ENCODE data around the gene KCNG2.

Gene KCNG2

DNA sequence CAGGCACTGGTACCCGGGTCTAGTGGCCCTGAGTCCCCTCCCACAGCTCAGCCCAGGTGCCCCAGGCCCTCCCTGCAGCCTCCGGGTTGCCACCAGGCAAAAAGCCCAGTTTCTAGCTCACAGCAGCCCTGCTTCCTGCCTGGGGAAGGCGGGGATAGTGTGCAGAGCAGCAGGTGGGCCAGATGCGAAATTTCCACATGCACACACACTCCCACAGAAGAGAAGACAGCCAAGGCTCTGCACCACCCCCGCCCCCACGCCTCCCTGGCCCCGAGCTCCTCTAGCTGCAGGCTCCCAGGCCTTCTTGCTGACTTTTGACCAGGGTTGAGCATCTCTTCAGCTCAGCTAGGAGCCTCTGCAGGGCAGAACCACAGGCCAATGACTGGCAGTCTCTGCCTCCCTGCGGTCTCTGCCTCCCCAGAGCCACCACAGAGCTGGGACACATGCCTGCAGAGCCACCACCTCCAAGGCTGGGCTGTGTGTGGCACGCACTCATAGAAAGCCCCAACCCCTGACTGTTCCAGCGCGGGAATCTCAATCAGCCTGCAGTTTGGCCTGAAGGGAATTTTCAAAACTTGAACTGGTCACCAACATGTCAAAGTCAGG is 146.5 kb downstream of the KCNG2 start:
- no peak for DNase-seq

DNA sequence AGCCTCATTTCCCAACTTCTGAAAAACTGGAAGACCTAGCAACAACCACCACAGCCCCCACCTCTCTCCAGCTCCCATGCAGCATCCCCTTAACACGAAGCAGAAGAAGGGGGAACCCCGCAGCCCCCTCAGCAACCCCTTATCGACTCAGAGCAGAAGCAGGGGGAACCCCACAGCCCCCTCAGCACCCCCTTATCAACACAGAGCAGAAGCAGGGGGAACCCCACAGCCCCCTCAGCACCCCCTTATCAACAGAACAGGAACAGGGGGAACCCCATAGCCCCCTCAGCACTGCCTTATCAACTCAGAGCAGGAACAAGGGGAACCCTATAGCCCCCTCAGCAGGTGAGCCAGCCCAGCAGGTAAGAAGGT is 147.0 kb downstream of the KCNG2 start:
- DNase-seq, result no peak

DNA sequence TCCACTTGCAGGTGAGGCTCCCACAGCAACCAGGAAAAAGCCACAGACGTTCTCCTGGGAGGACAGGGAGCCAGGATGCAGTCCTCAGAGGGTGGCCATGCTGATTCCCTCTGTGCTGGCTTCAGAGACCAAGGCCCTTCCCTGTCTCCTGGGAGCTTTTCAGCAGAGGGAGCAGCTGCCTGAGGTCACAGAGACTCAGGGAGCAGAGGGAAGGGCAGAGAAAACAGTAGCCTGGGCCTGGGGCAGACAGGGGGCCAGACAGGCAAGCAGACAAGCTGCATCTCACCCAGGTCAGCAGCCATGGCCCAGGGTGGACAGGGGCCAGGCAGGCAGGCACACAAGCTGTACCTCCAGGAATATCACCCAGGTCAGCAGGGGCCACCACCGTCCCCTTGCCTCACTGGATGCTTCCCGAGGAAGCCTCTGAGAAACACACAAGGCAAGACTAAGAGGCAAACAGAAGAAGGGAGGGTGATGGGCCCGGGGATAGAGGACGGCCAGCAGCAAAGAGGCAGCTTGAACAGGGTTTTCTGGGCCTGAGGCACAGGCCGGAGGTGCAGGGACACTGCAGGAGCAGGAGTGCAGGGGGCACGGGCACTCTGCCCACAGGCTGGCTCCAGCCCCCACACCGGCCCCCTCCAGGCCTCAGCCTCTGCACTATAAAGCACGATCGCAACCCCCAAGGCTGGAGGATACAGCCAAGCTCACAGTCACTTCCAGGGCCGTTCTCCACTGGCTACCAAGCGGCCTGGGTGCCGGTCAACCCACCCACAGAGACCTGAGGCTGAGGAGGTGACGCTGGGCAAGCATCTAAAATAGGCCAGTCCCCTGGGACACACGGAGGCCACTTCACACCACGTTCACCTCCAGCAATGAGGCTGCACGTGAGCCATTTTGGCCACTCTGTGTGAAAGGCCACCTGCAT is 147.6 kb downstream of the KCNG2 start:
- no peak for DNase-seq

DNA sequence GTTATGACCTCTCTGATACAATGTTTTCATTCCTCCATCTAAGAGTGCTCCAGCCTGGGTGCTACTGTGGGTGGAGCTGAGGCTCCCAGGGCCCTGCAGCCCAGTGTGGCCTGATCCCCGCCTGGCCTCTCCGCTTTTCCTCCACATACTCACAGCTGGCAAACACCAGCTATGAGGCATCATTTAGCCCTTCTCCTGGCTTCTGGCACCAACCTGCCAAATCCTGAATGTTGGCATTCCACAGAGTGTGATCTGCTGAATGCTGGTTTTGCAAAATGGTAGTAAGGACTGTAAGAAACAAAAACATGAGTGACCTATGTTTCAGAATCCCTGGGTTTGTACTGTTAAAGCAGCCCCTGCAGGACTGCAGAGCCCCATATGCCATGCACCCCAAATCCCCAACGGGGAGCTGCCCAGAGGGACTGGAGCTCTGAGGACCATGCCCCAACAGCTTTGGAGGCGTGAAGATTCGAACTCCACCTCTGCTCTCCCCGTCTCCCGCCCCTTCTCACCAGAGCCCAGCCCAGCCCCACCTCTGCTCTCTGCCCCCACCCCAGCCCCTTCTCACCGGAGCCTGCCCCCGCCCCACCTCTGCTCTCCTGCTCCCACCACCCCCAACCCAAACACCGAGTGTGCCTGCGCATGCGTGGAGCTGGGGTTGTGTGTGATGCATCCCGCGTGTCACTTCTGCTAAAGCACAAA is 149.5 kb downstream of the KCNG2 start:
- DNase-seq, result no peak

DNA sequence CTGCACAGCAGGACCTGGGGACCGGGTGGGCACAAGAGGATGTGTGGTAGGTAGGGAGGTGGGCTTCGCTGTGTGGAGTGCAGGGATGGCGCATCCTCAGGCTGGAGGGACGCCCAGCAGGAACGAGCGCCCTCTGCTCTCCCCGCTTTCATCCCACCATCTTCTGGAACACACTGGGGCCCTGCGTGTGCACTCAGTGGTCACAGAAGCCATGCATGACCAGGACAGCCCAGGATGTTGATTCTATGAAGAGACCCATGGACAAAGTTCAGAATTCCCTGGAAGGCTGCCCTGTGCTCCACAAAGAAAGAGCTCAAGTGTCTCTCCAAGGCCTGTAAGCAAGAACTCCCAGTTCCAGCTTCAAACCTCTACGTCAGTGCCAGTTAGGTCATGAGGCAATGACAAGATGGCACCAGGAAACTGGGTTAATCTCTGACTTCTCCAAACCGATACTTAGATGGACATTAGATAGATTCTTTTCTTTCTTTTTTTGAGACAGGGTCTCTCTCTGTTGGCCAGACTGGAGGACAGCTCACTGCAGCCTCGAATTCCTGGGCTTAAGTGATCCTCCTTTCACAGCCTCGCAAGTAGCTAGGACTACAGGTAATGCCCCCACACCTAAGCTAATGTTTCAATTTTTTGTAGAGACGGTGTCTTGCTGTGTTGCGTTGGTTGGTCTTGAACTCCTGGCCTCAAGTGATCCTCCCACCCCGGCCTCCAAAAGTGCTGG is 150.3 kb downstream of the KCNG2 start:
- DNase-seq, result no peak

DNA sequence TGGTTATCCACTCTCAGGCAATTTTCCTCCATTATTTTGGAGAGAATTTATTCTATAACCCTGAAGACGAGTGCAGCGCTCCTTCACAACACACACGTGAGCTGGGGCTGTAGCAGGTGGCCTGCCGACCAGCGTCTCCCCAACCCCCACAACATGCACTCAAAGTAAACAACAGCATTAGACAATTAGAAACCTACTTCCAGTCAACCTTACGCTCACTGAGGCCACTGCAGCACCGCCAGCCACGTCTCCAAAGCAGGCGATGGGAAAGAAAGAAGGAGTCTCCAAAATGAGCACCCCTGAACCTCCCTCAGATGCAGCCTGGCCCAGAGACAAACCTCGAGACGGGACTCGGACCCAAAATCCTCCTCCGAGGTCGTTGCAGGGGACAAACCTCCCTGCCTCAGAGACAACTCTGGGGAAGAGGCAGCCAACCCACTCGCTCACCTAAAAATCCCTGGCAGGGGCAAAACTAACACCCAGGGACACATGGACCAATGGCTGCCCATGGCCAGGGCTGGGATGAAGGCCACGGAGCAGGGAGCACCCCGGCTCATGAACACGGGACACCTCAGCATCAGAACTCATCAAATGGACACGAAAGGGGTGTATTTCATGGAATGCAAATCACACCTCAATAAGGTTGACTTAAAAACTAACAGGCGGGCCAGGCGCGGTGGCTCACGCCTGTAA is 151.1 kb downstream of the KCNG2 start:
- no peak for DNase-seq

All from CD4-positive, alpha-beta T cell treated with Interferon gamma for 1 hour (primary cell).